HL-60 (cell line): ENCODE measurements around the gene DHRSX.

Experiments
- DNase-seq, 2 experiments: peaks; one replicate each; pipeline ENCODE4 v3.0.0-alpha.2; 2010 to 2020; ENCODE audit warnings: low read depth in 1 of 2, low spot score in 1 of 2
- H3K27ac ChIP-seq: fragments of 250-450 bp; sonication (Bioruptor Pico); replicated peaks from 2 replicates; pipeline ENCODE4 v1.5.1; 2020; ENCODE audit warnings: mild to moderate bottlenecking, moderate library complexity
- H3K27me3 ChIP-seq: fragments of 250-450 bp; sonication (Bioruptor Pico); 2 replicates; pipeline ENCODE4 v1.5.1; 2021; ENCODE audit warnings: mild to moderate bottlenecking, moderate library complexity; ENCODE audit not compliant: insufficient read depth, poor library complexity, severe bottlenecking
- H3K4me3 ChIP-seq: replicated peaks from 2 replicates; pipeline ENCODE4 v1.5.1; 2011; ENCODE audit warnings: mild to moderate bottlenecking, control low read depth, low read length; ENCODE audit not compliant: insufficient read depth
- CTCF ChIP-seq: IDR thresholded peaks from one replicate; pipeline ENCODE4 v1.5.1; 2011; ENCODE audit warnings: low read length, control low read depth, inconsistent platforms; ENCODE audit not compliant: insufficient read depth
- GABPA ChIP-seq: IDR thresholded peaks from 2 replicates; pipeline ENCODE4 v1.6.1; 2012; ENCODE audit warnings: low read depth
- POLR2AphosphoS5 ChIP-seq: IDR thresholded peaks from 2 replicates; pipeline ENCODE4 v1.6.1; 2012; ENCODE audit warnings: low read depth
- REST ChIP-seq: IDR thresholded peaks from 2 replicates; pipeline ENCODE4 v1.6.1; 2012; ENCODE audit warnings: low read depth; ENCODE audit not compliant: insufficient replicate concordance
- SPI1 ChIP-seq: IDR thresholded peaks from 2 replicates; pipeline ENCODE4 v1.6.1; 2012; ENCODE audit warnings: low read depth, mild to moderate bottlenecking, borderline replicate concordance

The DHRSX gene

DNA sequence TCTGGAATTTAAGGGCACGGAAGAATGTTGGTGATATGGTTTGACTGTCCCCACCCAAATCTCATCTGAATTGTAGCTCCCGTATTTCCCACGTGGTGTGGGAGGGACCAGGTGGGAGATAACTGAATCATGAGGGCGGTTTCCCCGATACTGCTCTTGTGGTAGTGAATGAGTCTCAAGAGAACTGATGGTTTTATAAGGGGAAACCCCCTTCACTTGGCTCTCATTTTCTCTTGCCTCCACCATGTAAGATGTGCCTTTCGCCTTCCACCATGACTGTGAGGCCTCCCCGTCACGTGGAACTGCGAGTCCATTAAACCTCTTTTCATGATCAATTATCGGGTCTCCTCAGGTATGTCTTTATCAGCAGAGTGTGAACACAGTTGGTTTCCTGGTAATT is 25.6 kb upstream of the DHRSX start:
- DNase-seq: no peak
- Histone ChIP-seq H3K4me3 (no peak overlapping the region), H3K27ac (no peak overlapping the region), H3K27me3 (no peaks in the 10 kb centered on the region)
- TF ChIP-seq CTCF: no peak
- no peak for TF ChIP-seq REST
- TF ChIP-seq POLR2AphosphoS5: no peak
- no peak for TF ChIP-seq GABPA
- no peak for TF ChIP-seq SPI1

DNA sequence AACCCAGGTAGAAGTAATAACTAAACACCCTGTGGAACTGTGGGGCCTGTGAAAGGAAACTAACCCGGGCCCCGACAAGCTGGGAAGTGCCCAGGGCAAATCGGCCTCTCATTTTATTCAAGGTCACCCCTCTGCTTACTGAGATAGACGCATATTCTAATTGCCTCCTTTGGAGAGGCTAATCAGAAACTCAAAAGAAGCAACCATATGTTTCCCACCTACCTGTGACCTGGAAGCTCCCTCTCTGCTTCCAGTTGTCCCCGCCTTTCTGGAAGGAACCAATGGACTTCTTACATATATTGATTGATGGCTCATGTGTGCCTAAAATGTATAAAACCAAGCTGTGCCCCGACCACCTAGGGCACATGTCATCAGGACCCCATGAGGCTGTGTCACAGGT is 23.1 kb upstream of the DHRSX start:
- no peak overlapping the region for H3K4me3 ChIP-seq
- H3K27me3 ChIP-seq: no peaks in the 10 kb centered on the region
- no peak for TF ChIP-seq CTCF
- TF ChIP-seq SPI1: no peak
- TF ChIP-seq POLR2AphosphoS5: no peak
- TF ChIP-seq REST: no peak
- TF ChIP-seq GABPA: no peak
- no peak for DNase-seq
- H3K27ac ChIP-seq: no peak overlapping the region

DNA sequence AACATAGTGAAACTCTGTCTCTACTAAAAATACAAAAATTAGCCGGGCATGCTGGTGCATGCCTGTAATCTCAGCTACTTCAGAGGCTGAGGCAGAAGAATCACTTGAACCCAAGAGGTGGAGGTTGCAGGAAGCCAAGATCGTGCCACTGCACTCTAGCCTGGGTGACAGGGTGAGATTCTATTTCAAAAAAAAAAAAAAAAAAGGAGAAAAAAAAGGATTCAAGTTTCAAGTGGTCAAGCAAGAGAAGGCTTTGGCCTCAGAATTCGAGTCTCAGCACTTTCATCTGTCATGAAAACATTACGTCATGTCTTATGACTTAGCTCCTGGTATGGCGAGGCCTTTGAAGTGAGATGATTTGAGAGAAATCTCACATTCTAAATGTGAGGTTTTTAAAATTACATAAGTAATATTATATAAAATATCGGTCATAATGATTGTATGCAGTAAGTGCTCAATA is 21.2 kb upstream of the DHRSX start:
- TF ChIP-seq POLR2AphosphoS5 (no peak), GABPA (no peak), SPI1 (no peak), CTCF (no peak), REST (no peak)
- DNase-seq: no peak
- no peaks in the 10 kb centered on the region for H3K27me3 ChIP-seq
- no peak overlapping the region for H3K27ac ChIP-seq
- H3K4me3 ChIP-seq: no peak overlapping the region
